CD4-positive, alpha-beta T cell treated with Interleukin-17A for 4 hours (primary cell): Measurements from ENCODE around the gene DRC3.
"Not testable (repeated sequence)": the region's sequence is repeated elsewhere in the genome, so short reads cannot be mapped to it uniquely, and the experiment has no call there.

Experiments used
- DNase-seq: peaks from one replicate; pipeline ENCODE4 v3.0.0-alpha.2; 2020; ENCODE audit warnings: mixed read lengths

DRC3 gene

DNA sequence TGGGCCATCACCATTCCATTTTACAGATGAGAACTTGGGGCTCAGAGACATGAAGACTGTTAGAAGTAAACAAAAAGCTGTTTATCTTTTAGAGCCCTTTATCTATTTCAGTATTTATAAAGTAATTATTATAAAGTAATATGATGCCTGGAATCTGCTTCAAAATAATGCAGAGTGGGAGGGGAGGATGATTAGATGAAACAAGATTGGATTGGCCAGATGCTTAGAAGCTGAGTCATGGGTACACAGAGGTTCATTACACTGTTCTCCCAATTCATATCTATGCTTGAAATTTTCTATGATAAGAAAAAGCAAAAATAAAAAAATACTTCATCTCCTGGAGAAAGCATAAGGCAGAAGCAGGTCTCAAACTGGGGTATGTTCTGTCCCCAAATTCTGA is 29.8 kb upstream of the DRC3 start:
- no peak for DNase-seq

GRCh38 chr17:17943281-17943984 is 29.2 kb upstream of the DRC3 start:
- no peak for DNase-seq

GRCh38 chr17:17944242-17944641 is 28.4 kb upstream of the DRC3 start:
- DNase-seq, result no peak

DNA sequence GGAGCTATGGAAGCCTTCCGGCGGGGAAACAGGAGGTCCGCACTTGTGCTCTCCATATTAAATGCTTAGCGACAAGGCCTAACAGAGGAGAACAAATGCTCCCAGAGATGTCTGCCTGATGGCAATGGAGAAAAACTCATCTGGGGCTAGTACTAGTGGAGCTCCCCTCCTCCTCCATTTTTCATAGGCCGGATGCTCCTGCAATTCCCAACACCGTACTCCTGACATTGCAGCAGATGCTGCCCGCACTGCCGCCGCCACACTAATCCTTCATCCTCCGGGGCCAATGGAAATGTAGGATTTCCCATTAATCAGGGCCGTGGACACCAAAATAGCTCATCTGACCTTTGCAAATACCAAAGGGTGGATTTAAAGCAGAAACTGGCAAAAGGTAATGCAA is 27.9 kb upstream of the DRC3 start:
- DNase-seq, result no peak

GRCh38 chr17:17946093-17946492 is 26.6 kb upstream of the DRC3 start:
- DNase-seq, result no peak

GRCh38 chr17:17947309-17947708 is 25.4 kb upstream of the DRC3 start:
- no peak for DNase-seq

GRCh38 chr17:17947966-17948365 is 24.7 kb upstream of the DRC3 start:
- DNase-seq, result no peak

DNA sequence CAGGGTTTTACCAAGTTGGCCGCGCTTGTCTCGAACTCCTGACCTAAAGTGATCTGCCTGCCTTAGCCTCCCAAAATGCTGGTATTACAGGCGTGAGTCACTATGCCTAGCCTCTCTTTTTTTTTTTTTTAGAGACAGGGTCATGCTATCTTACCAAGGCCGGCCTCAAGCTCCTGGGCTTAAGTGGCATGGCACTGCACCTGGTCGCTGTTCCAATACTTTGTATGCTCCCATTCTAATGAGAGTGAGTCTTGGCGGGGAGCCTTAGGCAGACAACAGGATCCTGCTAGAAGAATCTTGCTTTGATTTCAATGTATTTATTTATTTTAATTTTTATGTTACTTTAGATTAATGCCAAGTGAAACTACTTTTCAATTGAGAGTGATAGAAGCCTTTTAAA is 22.3 kb upstream of the DRC3 start:
- no peak for DNase-seq

GRCh38 chr17:17950806-17951205 is 21.9 kb upstream of the DRC3 start:
- DNase-seq, result no peak

DNA sequence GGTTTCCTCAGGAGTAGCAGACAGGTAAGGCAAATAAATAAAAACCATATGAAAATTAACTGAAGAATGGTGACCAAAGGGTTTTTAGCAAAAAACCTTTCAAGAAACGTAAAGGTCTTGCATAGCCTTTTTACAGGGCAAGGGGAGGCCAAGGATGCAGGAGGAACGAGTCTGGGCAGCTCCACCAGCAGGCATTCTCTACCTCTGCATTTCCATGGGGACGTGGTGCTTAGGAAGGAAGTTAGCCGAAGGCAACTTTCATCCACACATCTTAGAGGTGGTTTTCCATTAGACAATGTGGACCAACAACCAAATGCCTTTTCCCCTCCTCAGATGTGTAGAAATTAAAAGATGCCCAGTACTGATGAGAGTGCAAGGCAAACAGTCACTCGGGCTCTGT is 21.1 kb upstream of the DRC3 start:
- no peak for DNase-seq

DNA sequence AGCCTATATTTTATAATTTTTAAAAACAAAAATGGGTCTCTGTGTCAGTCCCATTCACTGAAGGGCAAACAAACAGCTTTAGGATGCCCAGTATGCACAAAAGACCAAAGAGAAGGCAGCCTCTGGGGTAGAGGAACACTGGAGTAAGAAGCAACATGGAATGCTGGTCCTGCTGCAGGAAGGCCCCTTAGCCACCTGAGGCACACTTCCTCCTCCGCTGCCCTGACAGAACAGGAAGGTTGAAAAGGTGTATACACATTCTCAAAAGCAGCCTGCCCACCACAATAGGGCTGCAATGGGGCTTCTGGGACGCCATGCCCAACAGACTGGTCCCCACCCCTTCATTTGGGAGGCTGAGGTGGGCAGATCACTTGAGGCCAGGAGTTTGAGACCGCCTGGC is 20.0 kb upstream of the DRC3 start:
- DNase-seq, result no peak

GRCh38 chr17:17954079-17954478 is 18.6 kb upstream of the DRC3 start:
- DNase-seq, result no peak

GRCh38 chr17:17955790-17956341 is 16.8 kb upstream of the DRC3 start:
- DNase-seq, result not testable (repeated sequence)

DNA sequence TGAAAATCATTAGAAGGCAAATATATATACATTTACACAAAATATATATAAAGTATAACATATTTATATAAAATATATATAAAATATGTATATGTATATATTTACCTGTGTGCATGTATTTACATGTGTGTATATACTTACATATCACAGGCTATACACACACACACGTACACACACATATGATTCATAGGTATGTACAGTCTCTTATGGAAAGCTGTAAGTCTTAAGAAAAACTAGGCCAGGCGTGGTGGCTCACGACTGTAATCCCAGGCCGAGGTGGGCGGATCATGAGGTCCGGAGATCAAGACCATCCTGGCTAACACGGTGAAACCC is 15.1 kb upstream of the DRC3 start:
- no peak for DNase-seq

- DNase-seq, result no peak
These were observed 13.7 kb upstream of the DRC3 start for GRCh38 chr17:17958982-17959381.

- DNase-seq, result no peak
These were observed 12.9 kb upstream of the DRC3 start for GRCh38 chr17:17959520-17960361.

- DNase-seq, result no peak
These were observed 12.1 kb upstream of the DRC3 start for GRCh38 chr17:17960500-17961030.

- no peak for DNase-seq
These were observed 9.6 kb upstream of the DRC3 start for GRCh38 chr17:17963066-17963465.

DNA sequence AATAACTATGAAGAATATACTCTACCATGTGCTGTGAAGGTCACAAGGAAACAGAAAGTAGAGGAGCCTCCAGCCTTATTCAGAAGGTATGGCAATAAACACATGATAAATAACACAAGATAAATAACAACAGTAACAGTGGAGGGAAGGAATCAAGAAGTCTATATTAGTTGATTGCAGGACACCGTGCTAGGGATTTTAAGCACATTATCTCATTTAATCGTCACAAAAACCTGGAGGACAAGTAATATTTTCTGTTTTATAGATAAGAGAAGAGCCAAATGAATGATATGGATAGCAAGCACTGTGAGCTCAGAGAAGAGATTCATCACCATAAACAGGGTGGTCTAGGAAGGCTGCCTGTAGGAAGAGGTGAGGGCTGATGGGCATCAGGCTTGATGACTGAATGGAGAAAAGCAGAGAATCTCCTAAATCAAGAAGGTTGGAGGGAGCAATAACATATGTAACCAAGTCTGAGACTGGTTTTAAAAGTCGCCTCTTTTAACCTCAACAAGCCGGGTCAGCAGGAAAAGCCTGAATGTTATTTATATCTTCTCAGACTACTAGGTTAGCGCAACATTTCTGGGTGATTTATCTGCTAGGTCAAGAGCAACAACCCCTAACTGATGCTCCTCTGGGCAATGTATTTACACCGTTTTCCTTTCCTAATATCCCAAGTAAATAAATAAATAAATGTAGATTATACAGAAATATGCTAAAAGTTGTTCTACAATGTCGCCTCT is 8.8 kb upstream of the DRC3 start:
- DNase-seq, result no peak

DNA sequence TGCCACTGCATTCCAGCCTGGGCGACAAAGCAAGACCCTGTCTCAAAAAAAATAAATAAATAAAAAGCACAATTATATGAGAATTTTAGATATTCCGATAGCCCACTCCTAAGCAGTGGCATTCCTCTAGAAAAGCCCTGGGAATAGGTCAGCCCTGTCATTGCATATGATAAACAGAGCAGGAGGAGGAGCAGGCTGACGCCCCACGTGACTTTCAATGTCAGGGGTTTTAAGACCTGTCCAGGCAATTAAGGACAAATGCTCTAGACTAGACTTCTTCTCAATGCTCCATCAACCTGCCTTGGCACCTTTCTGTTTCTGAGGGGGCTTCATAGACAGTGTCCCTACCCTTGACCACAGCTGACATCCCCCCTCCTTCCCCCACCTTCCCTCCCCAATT is 8.0 kb upstream of the DRC3 start:
- no peak for DNase-seq

DNA sequence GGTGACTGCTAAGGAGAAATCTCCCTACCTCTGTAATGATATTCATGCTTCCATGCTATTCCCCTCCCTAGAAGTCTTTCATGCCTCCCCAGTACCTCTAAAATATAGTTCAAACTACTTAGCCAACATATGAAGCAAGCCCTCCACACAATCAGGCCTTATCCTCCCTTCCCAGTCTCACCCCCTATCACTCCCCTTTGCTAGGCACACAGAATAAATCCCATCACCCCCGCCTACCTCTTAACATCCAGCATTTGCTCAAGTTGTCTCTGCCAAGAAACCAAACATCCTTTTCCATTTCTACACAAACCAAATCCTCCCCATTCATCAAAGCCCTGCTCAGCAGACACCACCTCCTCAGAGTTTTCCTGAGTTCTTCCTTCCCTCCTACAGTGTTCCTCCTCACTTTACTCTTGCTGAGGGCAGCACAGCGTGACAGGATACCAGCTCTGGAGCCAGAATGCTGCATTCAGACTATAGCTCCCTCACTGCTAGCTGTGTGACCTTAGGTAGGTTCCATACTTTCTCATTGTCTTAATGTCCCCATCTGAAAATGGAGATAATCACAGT is 7.4 kb upstream of the DRC3 start:
- no peak for DNase-seq

DNA sequence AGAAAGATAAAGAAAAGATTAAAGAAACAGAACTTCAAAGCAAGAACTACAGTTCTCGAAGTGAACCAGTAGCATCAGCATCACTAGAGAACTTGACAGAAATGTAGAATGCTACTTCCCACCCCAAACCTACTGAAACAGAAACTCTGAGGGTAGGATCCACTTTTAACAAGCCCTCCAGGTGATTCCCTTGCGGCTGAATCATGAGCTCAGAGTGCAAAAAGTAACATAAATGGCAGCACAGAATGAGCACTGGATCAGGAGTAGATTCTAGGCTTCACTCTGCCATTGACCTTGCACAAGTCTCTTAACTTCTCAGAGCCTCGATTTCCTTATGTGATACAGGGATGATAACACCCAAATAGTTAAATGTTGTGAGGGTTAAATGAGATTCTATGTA is 6.3 kb upstream of the DRC3 start:
- DNase-seq, result no peak
